AG09319 (cell line): ENCODE measurements around the gene KRT8.

ENCODE experiments used
- DNase-seq: peaks from one replicate; pipeline ENCODE4 v3.0.0-alpha.2; 2010; ENCODE audit warnings: low read depth; ENCODE audit errors: extremely low read depth
- CTCF ChIP-seq: IDR thresholded peaks from 2 replicates; pipeline ENCODE4 v1.5.1; 2011; ENCODE audit warnings: low read depth, mild to moderate bottlenecking, inconsistent platforms, low read length, moderate library complexity

The KRT8 gene

GRCh38 chr12:52906191-52906601 lies 1.3 kb upstream of the KRT8 start:
- no peak for DNase-seq
- no peak for TF ChIP-seq CTCF

GRCh38 chr12:52903855-52904508 lies 894 bp downstream of the KRT8 start:
- TF ChIP-seq CTCF = no peak
- DNase-seq = no peak

GRCh38 chr12:52903285-52903854 lies 1.5 kb downstream of the KRT8 start:
- no peak for DNase-seq
- TF ChIP-seq CTCF = no peak

GRCh38 chr12:52901715-52902541 lies 2.9 kb downstream of the KRT8 start:
- DNase-seq = no peak

GRCh38 chr12:52900896-52901714 lies 3.8 kb downstream of the KRT8 start:
- no peak for TF ChIP-seq CTCF
- DNase-seq = no peak

More at GRCh38 chr12:52901715-52902541, 2.9 kb downstream of the KRT8 start:
- TF ChIP-seq CTCF = no peak

- no peak for DNase-seq
- TF ChIP-seq CTCF = no peak
Observed at GRCh38 chr12:52900166-52900895, 4.5 kb downstream of the KRT8 start.
